Transverse colon (tissue), 4 donors: Measurements from ENCODE around the gene CFAP65. TPM values are rescaled to one million over a fixed set of nuclear protein-coding genes. Genes with fewer than 3 reads are reported as not detected.

Experiments
- DNase-seq: peaks from one replicate; pipeline ENCODE4 v3.0.0-alpha.2; 2019
- H3K27ac ChIP-seq, 4 donors: fragments of 200-600 bp; sonication (generic); 2 replicates each; pipeline ENCODE4 v1.5.1; 2016 to 2018; ENCODE audit warnings: inconsistent platforms in 4 of 4
- H3K27me3 ChIP-seq: fragments of 200-600 bp; sonication (generic); 2 replicates; pipeline ENCODE4 v1.5.1; 2017; ENCODE audit warnings: inconsistent platforms
- H3K36me3 ChIP-seq, 4 donors: fragments of 200-600 bp; sonication (generic); 2 replicates each; pipeline ENCODE4 v1.5.1; 2017 to 2019; ENCODE audit warnings: inconsistent platforms in 4 of 4
- H3K4me1 ChIP-seq, 4 donors: fragments of 200-600 bp; sonication (generic); 2 replicates each; pipeline ENCODE4 v1.5.1; 2017 to 2020; ENCODE audit warnings: inconsistent platforms in 4 of 4
- H3K4me3 ChIP-seq, 4 donors: fragments of 200-600 bp; sonication (generic); 1 replicate in 1 of 4; 2 replicates in 3 of 4; pipeline versions ENCODE4 v1.5.1 to v1.6.1; 2017 to 2019; ENCODE audit warnings: inconsistent platforms in 4 of 4
- H3K9me3 ChIP-seq, 2 donors: fragments of 200-600 bp; sonication (generic); 2 replicates each; pipeline ENCODE4 v1.5.1; 2017 to 2019; ENCODE audit warnings: inconsistent platforms in 2 of 2
- EP300 ChIP-seq: sonication (generic); formaldehyde crosslinking; IDR thresholded peaks from one replicate; pipeline ENCODE4 v1.6.1; 2017; ENCODE audit warnings: antibody characterized with exemption, low read depth
- POLR2A ChIP-seq: fragments of 450-650 bp; IDR thresholded peaks from one replicate; pipeline ENCODE4 v1.6.1; 2016; ENCODE audit warnings: antibody characterized with exemption, mild to moderate bottlenecking, moderate library complexity
- POLR2AphosphoS5 ChIP-seq, 3 donors: sonication (generic); formaldehyde crosslinking; IDR thresholded peaks; one replicate each; pipeline ENCODE4 v1.6.1; 2016; ENCODE audit warnings: antibody characterized with exemption in 3 of 3
- WGBS, 2 donors: methylation state at CpG; one replicate each; pipeline ENCODE4 v1.1.5; 2018; ENCODE audit warnings: low coverage in 1 of 2; 5-methylcytosine and 5-hydroxymethylcytosine counted together
- in situ Hi-C, 4 donors: fragments of 200-750 bp; cut with MboI; loops; one replicate each; pipeline versions ENCODE4 v1.15.0 to v1.15.1; 2017; ENCODE audit warnings: low sequenced_read_pairs in 3 of 4, low pct_ligation_motif_present in 1 of 4, low pct_unique_long_range_greater_than_20kb in 1 of 4
- intact Hi-C: fragments of 100-400 bp; cut with DNase I; formaldehyde crosslinking; loops from one replicate; pipeline ENCODE4 v1.15.1; 2023; ENCODE audit warnings: low total_unique reads
- total RNA-seq, 4 donors: library from RNA; depleted of rRNA; stranded (reverse); fragments of >200 nt; gene quantifications; one replicate each; pipeline ENCODE4 v1.1.0, GENCODE V29; 2016
- TF ChIP-seq, protein P1 (sequence below), 5 experiments: fragments of 200-600 bp in 3 of 5; fragments of 450-650 bp in 2 of 5; sonication (generic) in 3 of 5; IDR thresholded peaks; 1 replicate in 2 of 5; 2 replicates in 3 of 5; pipeline ENCODE4 v1.5.1; 2016 to 2017; ENCODE audit warnings: antibody characterized with exemption in 5 of 5, inconsistent platforms in 3 of 5, mild to moderate bottlenecking in 2 of 5, moderate library complexity in 1 of 5

The CFAP65 gene
- total RNA-seq, 4 donors from 2014 or later: 0.64 to 3.0 (median 1.5) TPM; not detected in 1

DNA sequence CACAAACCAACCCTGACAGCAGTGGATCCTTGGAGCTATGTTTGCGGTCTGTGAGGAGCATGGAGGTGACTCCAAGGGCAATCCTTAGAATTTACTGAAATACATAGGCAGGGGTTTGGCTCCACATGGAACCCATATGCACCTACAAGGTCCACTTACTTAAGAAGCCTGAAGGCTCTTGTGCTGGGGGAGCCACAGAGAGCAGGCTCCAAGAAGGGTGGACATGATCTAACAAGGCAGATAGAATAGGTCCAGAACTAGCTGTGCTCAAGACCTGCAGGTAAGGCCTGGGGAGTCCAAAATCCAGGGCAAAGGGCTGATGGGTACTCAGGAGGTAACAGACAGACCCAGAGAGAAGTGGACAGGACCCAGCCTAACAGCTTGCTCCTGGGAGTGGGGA lies 83.0 kb downstream of the CFAP65 start:
- peaks cover 0 to 18% (median 13%) of the 10 kb centered on the region in 4 donors for H3K4me1 ChIP-seq
- H3K9me3 ChIP-seq: no peaks in the 10 kb centered on the region
- in situ Hi-C loops (no loop called here), intact Hi-C loops (no loop called here)
- H3K27ac ChIP-seq: no peak overlapping the region
- H3K36me3 ChIP-seq: no peaks in the 10 kb centered on the region
- no peak overlapping the region for H3K4me3 ChIP-seq
- WGBS, 2 donors: 96% methylated on average over 1 of the region's 1 CpG; no CpG with 5 or more reads in 1 of the 2 donors
- TF ChIP-seq POLR2A (no peak), EP300 (no peak), POLR2AphosphoS5 (IDR thresholded peaks at IDR 0.05) (no peak)
- TF ChIP-seq, protein P1, sequence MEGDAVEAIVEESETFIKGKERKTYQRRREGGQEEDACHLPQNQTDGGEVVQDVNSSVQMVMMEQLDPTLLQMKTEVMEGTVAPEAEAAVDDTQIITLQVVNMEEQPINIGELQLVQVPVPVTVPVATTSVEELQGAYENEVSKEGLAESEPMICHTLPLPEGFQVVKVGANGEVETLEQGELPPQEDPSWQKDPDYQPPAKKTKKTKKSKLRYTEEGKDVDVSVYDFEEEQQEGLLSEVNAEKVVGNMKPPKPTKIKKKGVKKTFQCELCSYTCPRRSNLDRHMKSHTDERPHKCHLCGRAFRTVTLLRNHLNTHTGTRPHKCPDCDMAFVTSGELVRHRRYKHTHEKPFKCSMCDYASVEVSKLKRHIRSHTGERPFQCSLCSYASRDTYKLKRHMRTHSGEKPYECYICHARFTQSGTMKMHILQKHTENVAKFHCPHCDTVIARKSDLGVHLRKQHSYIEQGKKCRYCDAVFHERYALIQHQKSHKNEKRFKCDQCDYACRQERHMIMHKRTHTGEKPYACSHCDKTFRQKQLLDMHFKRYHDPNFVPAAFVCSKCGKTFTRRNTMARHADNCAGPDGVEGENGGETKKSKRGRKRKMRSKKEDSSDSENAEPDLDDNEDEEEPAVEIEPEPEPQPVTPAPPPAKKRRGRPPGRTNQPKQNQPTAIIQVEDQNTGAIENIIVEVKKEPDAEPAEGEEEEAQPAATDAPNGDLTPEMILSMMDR (IDR thresholded peaks at IDR 0.05): no peak
- peaks cover 98% of the 10 kb centered on the region for H3K27me3 ChIP-seq
- DNase-seq: no peak

DNA sequence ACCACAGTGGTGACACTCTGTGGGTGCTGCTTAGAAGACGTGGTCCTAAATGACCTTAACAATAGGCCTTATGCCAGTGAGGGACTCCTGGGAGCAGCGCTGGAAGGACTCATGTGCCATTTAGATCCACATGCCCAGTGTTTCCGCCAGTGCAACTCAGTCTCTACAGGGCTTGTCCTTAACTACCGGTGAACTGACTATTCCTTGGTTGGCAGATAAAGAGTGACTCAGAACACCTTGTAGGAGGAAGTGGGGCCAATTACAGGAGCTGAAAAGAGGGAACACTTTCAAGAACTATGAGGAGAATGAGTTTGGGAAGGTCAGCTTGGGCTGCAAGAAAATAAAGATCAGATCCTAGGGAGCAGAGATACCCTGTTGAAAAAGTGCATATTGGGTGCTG lies 83.6 kb downstream of the CFAP65 start:
- no peaks in the 10 kb centered on the region for H3K9me3 ChIP-seq
- no peak overlapping the region for H3K4me3 ChIP-seq
- in situ Hi-C loops: no loop called here
- H3K36me3 ChIP-seq: no peaks in the 10 kb centered on the region
- no peak for DNase-seq
- TF ChIP-seq POLR2A (no peak), EP300 (no peak), POLR2AphosphoS5 (IDR thresholded peaks at IDR 0.05) (no peak)
- TF ChIP-seq, protein P1 (IDR thresholded peaks at IDR 0.05): no peak
- intact Hi-C loops: no loop called here
- H3K4me1 ChIP-seq: peaks cover 0 to 18% (median 13%) of the 10 kb centered on the region in 4 donors
- no peak overlapping the region for H3K27ac ChIP-seq
- 75 to 84% methylated on average over 2 to 4 of the region's 4 CpGs for WGBS, 2 donors
- H3K27me3 ChIP-seq: peaks cover 97% of the 10 kb centered on the region

DNA sequence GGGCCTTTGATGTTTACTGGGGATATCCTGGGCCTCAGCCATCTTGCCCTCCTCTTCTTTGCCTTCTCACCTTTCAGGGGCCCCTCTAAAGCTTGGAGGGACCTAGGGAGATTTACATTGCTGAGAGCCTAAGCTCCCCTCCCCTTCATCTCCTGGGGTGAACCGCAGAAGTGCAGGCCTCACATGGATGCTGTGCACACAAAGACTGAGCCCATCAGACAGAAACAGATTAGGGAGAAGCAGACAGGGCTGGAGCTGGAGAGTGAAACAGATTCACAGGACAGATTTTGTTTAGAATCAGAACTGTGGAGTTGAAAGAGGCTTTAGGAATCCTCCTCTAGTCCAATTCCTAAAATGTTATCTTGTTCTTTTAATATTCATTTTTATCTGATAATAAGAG lies 85.3 kb downstream of the CFAP65 start:
- Histone ChIP-seq H3K9me3 (no peaks in the 10 kb centered on the region), H3K4me3 (no peak overlapping the region), H3K27ac (no peak overlapping the region), H3K36me3 (no peaks in the 10 kb centered on the region), H3K4me1 (peaks cover 0 to 18% (median 13%) of the 10 kb centered on the region in 4 donors), H3K27me3 (peaks cover 91% of the 10 kb centered on the region)
- WGBS, 2 donors: 50% methylated on average over 1 of the region's 1 CpG; no CpG with 5 or more reads in 1 of the 2 donors
- TF ChIP-seq, protein P1 (IDR thresholded peaks at IDR 0.05): no peak
- no peak for TF ChIP-seq POLR2A
- no peak for TF ChIP-seq POLR2AphosphoS5 (IDR thresholded peaks at IDR 0.05)
- no peak for TF ChIP-seq EP300
- no peak for DNase-seq
- in situ Hi-C loops (no loop called here), intact Hi-C loops (no loop called here)

DNA sequence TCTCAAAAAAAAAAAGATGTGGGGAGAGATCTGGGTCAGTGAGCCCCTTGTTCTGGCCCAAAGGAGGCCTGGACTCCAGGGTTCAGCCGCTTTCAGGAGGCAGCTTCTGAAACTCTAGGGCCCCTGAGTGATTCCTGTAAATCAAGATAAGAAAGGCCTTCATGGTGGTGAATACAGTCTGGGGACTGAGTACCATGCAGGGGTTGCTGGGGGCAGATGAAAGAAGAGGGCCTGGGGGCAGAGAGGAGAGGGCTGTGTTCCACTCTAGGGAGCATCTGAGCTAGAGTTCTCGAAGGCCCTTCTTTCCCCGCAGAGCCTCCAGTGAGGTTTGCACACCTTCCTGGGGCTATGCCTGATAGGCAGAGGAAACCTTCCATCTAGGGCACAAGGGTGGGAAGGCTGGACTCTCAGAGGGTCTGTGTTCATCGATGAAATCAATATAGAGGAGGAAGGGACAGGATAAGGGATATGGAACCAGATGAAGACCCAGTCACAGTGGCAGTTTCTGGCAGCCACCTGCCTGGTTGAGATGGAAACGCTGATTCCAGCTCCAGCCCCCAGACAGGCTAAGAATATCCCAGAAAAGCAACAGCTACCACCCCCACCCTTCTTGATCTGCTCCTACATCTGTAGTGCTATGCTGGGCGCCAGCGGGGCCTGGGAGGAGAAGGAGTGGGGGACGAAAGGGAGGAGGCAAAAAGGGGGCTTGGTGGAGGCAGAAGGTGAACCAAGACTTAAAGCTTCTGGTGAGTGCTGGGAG lies 86.6 kb downstream of the CFAP65 start:
- Histone ChIP-seq H3K9me3 (no peaks in the 10 kb centered on the region), H3K27me3 (peaks cover 85% of the 10 kb centered on the region), H3K36me3 (no peaks in the 10 kb centered on the region), H3K4me1 (peaks cover 0 to 8% (median 6%) of the 10 kb centered on the region in 4 donors), H3K27ac (no peak overlapping the region), H3K4me3 (no peak overlapping the region)
- intact Hi-C loops (no loop called here), in situ Hi-C loops (no loop called here)
- TF ChIP-seq POLR2AphosphoS5 (IDR thresholded peaks at IDR 0.05): no peak
- TF ChIP-seq, protein P1 (IDR thresholded peaks at IDR 0.05): no peak
- TF ChIP-seq EP300: no peak
- no peak for TF ChIP-seq POLR2A
- DNase-seq: no peak
- 78 to 90% methylated on average over 5 to 8 of the region's 8 CpGs for WGBS, 2 donors
